ENCODE measurements around the gene TRABD2B. TPM values are rescaled to one million over a fixed set of nuclear protein-coding genes. Genes with fewer than 3 reads are reported as not detected.

The TRABD2B gene
- total and polyA plus RNA-seq, 2 donors = 0.09 to 0.75 TPM

DNA sequence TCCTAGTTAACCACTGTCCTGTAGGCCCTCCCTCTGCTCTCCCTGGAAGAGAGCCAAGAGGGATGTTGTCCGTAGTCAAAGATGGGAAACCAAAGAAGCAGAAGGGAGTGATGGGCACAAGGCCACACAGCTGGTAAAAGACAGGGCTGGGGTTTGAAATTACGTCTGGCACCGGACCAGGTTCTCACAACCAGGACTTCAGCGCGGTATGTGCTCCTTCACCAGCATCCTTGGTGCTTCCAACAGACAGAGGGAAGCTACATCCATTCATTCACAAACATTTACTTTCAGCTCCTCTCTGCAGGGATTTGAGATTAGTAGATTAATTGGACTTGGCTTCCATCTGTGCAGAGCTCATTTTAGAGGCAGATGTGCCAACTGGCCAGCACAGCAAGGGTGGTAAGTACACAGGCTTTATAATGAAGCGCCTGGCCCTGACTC is 191.2 kb downstream of the TRABD2B start:
- WGBS = 92% methylated on average over 6 of the region's 6 CpGs

DNA sequence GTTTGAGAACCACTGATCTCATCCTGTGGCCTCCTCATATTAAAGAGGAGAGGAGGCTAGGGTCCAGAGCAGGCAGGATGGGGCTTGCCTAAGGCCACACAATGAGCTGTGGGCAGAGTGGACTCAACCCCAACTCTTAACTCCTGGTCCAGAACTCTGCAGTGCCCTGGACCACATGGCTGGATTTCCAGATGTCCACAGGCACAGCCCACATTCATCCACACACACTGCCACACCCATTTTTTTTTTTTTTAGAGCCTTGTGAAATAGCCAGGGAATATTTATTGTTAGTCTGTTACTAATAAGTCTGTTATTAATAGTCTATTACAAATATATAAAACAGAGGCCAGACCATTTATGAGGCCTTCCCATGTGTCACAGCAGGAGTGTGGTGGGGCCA is 192.2 kb downstream of the TRABD2B start:
- no peak overlapping the region for H3K27ac ChIP-seq (ENCODE audit: low read depth in 1 of 2, low read length in 1 of 2)
- no peaks in the 10 kb centered on the region for H3K4me1 ChIP-seq (ENCODE audit: control insufficient read depth in 2 of 2, insufficient read depth in 2 of 2, low read length in 2 of 2)
- no peak for DNase-seq (ENCODE audit: low read depth in 6 of 9, low spot score in 9 of 9)
- H3K4me3 ChIP-seq (ENCODE audit: low read length in 2 of 2) = no peak overlapping the region
- H3K27me3 ChIP-seq (ENCODE audit: control insufficient read depth in 2 of 2, insufficient read depth in 1 of 2, low read length in 1 of 2) = no peaks in the 10 kb centered on the region
- H3K9me3 ChIP-seq (ENCODE audit: control insufficient read depth in 2 of 2, insufficient read depth in 1 of 2, low read length in 1 of 2) = no peaks in the 10 kb centered on the region
- no peaks in the 10 kb centered on the region for H3K36me3 ChIP-seq (ENCODE audit: control insufficient read depth in 2 of 2, insufficient read depth in 2 of 2, low read length in 1 of 2)

More for the DNA sequence above, 191.2 kb downstream of the TRABD2B start:
- Histone ChIP-seq H3K9me3 (ENCODE audit: control insufficient read depth in 2 of 2, insufficient read depth in 1 of 2, low read length in 1 of 2) (no peaks in the 10 kb centered on the region), H3K4me1 (ENCODE audit: control insufficient read depth in 2 of 2, insufficient read depth in 2 of 2, low read length in 2 of 2) (no peaks in the 10 kb centered on the region), H3K27ac (ENCODE audit: low read depth in 1 of 2, low read length in 1 of 2) (no peak overlapping the region), H3K36me3 (ENCODE audit: control insufficient read depth in 2 of 2, insufficient read depth in 2 of 2, low read length in 1 of 2) (no peaks in the 10 kb centered on the region), H3K4me3 (ENCODE audit: low read length in 2 of 2) (no peak overlapping the region), H3K27me3 (ENCODE audit: control insufficient read depth in 2 of 2, insufficient read depth in 1 of 2, low read length in 1 of 2) (no peaks in the 10 kb centered on the region)
- DNase-seq (ENCODE audit: low read depth in 6 of 9, low spot score in 9 of 9) = peak in 1 of 9 donors; percentile 4

DNA sequence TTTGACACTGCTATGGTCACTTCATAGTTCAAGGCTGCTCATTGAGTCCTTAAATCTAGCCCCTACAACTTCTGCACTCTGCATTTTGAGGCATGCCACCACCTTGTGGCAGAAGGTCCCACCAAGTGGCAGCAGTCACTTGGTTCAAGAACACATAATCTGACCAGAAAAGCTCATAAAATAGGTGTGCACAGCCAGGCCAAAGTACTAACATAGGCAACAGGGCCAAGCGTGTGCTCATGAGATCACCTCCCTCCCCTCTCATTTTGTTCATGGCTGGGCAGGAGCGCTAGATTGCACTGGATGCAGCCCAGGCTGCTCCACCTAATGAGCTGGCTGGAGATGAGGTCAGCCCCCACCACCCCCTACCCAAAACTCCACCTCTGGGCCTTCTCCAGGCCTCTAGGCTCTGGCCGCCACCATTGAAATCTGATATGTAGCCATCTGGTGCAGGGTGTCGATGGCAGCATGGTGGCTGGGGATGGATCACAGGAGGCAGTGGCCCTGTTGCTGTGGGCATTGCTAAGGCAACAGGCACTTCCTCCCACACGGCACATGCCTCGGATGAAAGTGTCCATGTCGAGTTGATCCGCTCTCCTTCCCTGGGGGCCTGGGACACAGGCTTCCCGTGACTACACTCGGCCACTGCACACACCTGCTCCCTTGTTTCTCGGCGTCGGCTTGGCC is 193.2 kb downstream of the TRABD2B start:
- Histone ChIP-seq H3K9me3 (ENCODE audit: control insufficient read depth in 2 of 2, insufficient read depth in 1 of 2, low read length in 1 of 2) (no peaks in the 10 kb centered on the region), H3K27me3 (ENCODE audit: control insufficient read depth in 2 of 2, insufficient read depth in 1 of 2, low read length in 1 of 2) (no peaks in the 10 kb centered on the region), H3K4me3 (ENCODE audit: low read length in 2 of 2) (no peak overlapping the region), H3K4me1 (ENCODE audit: control insufficient read depth in 2 of 2, insufficient read depth in 2 of 2, low read length in 2 of 2) (no peaks in the 10 kb centered on the region), H3K36me3 (ENCODE audit: control insufficient read depth in 2 of 2, insufficient read depth in 2 of 2, low read length in 1 of 2) (no peaks in the 10 kb centered on the region), H3K27ac (ENCODE audit: low read depth in 1 of 2, low read length in 1 of 2) (no peak overlapping the region)
- DNase-seq (ENCODE audit: low read depth in 6 of 9, low spot score in 9 of 9) = no peak
- WGBS = 94% methylated on average over 13 of the region's 13 CpGs

DNA sequence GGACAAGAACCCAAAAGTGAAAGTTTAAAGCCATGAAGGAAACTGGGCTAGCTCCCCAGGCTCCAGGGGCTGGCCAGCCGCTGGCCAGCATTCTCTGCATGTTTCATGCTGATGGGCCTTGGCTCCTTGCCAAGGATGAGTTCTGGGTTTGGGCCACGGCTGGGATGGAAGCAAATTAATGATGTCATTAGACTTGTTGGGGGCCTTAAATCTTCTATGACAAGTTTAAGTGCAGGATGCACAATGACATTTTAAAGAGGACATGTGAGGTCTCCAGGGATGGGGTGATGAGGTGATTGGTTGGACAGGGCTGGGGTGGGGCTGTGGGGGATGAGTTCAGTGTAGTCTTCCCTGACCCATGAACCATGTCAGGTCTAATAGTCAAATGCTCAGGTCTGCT is 199.6 kb downstream of the TRABD2B start:
- 77% methylated on average over 2 of the region's 2 CpGs for WGBS
- Histone ChIP-seq H3K27me3 (ENCODE audit: control insufficient read depth in 2 of 2, insufficient read depth in 1 of 2, low read length in 1 of 2) (no peaks in the 10 kb centered on the region), H3K4me1 (ENCODE audit: control insufficient read depth in 2 of 2, insufficient read depth in 2 of 2, low read length in 2 of 2) (no peaks in the 10 kb centered on the region), H3K4me3 (ENCODE audit: low read length in 2 of 2) (no peak overlapping the region), H3K36me3 (ENCODE audit: control insufficient read depth in 2 of 2, insufficient read depth in 2 of 2, low read length in 1 of 2) (no peaks in the 10 kb centered on the region), H3K9me3 (ENCODE audit: control insufficient read depth in 2 of 2, insufficient read depth in 1 of 2, low read length in 1 of 2) (no peaks in the 10 kb centered on the region), H3K27ac (ENCODE audit: low read depth in 1 of 2, low read length in 1 of 2) (no peak overlapping the region)
- no peak for DNase-seq (ENCODE audit: low read depth in 6 of 9, low spot score in 9 of 9)

DNA sequence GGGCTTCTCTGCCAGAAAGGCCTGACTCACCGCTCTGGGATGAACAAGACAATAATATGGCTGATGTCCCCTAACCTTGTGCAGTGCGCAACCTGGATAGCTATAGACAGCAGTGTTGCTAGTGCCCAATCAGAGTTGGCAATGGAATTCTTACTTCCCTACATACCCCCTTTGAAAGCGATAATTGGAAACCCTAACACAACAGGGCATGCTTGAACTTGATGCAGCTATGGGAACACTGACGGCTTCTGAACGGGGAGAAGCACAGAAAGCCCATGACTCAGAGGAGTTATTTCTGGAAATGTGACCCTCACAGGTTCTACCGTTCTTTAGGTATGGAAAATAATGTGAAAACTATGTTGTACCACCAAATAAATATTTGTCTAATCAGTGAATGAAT is 200.6 kb downstream of the TRABD2B start:
- 98% methylated on average over 6 of the region's 6 CpGs for WGBS

DNA sequence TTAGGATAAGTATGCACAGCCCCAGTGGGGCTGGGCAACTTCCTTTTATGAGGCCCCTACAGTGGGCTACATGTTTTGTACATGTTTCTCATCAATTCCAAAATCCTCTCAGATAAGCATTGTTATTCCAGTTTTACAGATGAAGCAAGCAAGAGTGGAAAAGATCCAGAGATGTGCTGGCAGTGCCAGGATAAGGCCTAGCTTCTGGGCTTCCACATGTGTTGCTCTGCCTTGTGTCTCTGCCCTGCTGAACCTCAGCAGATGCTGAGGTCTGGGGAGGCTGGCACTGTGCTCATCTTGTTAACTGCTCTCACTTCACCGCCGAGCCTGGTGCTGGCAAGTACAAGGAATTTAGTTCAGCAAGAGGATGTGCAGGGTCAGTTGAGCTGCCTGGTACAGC is 202.1 kb downstream of the TRABD2B start:
- H3K9me3 ChIP-seq (ENCODE audit: control insufficient read depth in 2 of 2, insufficient read depth in 1 of 2, low read length in 1 of 2) = no peaks in the 10 kb centered on the region
- 97% methylated on average over 2 of the region's 2 CpGs for WGBS
- H3K4me1 ChIP-seq (ENCODE audit: control insufficient read depth in 2 of 2, insufficient read depth in 2 of 2, low read length in 2 of 2) = no peaks in the 10 kb centered on the region

More for the DNA sequence above, 200.6 kb downstream of the TRABD2B start:
- no peaks in the 10 kb centered on the region for H3K36me3 ChIP-seq (ENCODE audit: control insufficient read depth in 2 of 2, insufficient read depth in 2 of 2, low read length in 1 of 2)
- H3K9me3 ChIP-seq (ENCODE audit: control insufficient read depth in 2 of 2, insufficient read depth in 1 of 2, low read length in 1 of 2) = no peaks in the 10 kb centered on the region
- DNase-seq (ENCODE audit: low read depth in 6 of 9, low spot score in 9 of 9) = no peak
- no peak overlapping the region for H3K27ac ChIP-seq (ENCODE audit: low read depth in 1 of 2, low read length in 1 of 2)
- no peaks in the 10 kb centered on the region for H3K27me3 ChIP-seq (ENCODE audit: control insufficient read depth in 2 of 2, insufficient read depth in 1 of 2, low read length in 1 of 2)
- H3K4me3 ChIP-seq (ENCODE audit: low read length in 2 of 2) = no peak overlapping the region
- H3K4me1 ChIP-seq (ENCODE audit: control insufficient read depth in 2 of 2, insufficient read depth in 2 of 2, low read length in 2 of 2) = no peaks in the 10 kb centered on the region

DNA sequence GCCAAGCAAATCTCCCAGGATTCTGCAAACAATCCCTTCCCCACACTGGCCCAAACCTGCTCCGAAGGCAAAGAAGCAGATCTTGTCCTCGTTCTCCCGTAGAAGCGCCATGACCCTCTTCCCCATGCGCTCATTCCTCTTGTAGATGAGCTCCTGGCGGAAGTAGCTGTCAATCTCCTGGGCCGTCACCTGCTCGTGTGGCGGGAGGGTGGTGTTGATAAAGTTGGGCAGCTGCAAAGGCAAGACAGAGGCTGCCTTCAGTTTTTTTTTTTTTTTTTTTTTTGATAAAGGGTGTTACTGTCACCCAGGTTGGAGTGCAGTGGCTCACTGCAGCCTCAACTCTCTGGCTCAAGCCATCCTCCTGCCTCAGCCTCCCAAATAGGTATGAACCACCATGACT is 202.7 kb downstream of the TRABD2B start:
- Histone ChIP-seq H3K4me1 (ENCODE audit: control insufficient read depth in 2 of 2, insufficient read depth in 2 of 2, low read length in 2 of 2) (no peaks in the 10 kb centered on the region), H3K27ac (ENCODE audit: low read depth in 1 of 2, low read length in 1 of 2) (no peak overlapping the region), H3K27me3 (ENCODE audit: control insufficient read depth in 2 of 2, insufficient read depth in 1 of 2, low read length in 1 of 2) (no peaks in the 10 kb centered on the region), H3K36me3 (ENCODE audit: control insufficient read depth in 2 of 2, insufficient read depth in 2 of 2, low read length in 1 of 2) (no peaks in the 10 kb centered on the region), H3K4me3 (ENCODE audit: low read length in 2 of 2) (no peak overlapping the region), H3K9me3 (ENCODE audit: control insufficient read depth in 2 of 2, insufficient read depth in 1 of 2, low read length in 1 of 2) (no peaks in the 10 kb centered on the region)
- WGBS = 96% methylated on average over 9 of the region's 9 CpGs
- no peak for DNase-seq (ENCODE audit: low read depth in 6 of 9, low spot score in 9 of 9)

More for the DNA sequence above, 202.1 kb downstream of the TRABD2B start:
- no peaks in the 10 kb centered on the region for H3K27me3 ChIP-seq (ENCODE audit: control insufficient read depth in 2 of 2, insufficient read depth in 1 of 2, low read length in 1 of 2)
- DNase-seq (ENCODE audit: low read depth in 6 of 9, low spot score in 9 of 9) = no peak
- no peak overlapping the region for H3K27ac ChIP-seq (ENCODE audit: low read depth in 1 of 2, low read length in 1 of 2)
- no peaks in the 10 kb centered on the region for H3K36me3 ChIP-seq (ENCODE audit: control insufficient read depth in 2 of 2, insufficient read depth in 2 of 2, low read length in 1 of 2)
- no peak overlapping the region for H3K4me3 ChIP-seq (ENCODE audit: low read length in 2 of 2)

DNA sequence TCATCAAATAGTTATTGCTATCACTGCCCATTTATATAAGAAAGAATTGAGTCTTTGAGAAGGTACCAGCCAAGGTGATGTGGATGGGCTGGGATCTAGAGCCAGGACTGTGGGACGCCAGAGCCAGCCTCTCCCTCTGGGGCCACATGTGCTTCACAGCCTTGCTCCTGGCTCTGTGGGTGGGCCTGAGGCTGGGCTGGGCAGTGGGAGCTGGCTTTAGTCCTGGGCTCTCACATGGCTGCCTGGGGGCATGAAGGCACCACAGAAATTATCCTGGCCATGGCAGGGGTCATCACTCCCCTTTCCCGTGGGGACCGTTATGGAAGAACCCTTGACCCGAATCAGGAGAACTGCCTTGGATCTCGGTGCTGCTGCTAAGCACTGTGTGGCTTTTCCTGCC is 203.1 kb downstream of the TRABD2B start:
- Histone ChIP-seq H3K27ac (ENCODE audit: low read depth in 1 of 2, low read length in 1 of 2) (no peak overlapping the region), H3K4me3 (ENCODE audit: low read length in 2 of 2) (no peak overlapping the region), H3K4me1 (ENCODE audit: control insufficient read depth in 2 of 2, insufficient read depth in 2 of 2, low read length in 2 of 2) (no peaks in the 10 kb centered on the region), H3K9me3 (ENCODE audit: control insufficient read depth in 2 of 2, insufficient read depth in 1 of 2, low read length in 1 of 2) (no peaks in the 10 kb centered on the region), H3K36me3 (ENCODE audit: control insufficient read depth in 2 of 2, insufficient read depth in 2 of 2, low read length in 1 of 2) (no peaks in the 10 kb centered on the region), H3K27me3 (ENCODE audit: control insufficient read depth in 2 of 2, insufficient read depth in 1 of 2, low read length in 1 of 2) (no peaks in the 10 kb centered on the region)
- no peak for DNase-seq (ENCODE audit: low read depth in 6 of 9, low spot score in 9 of 9)
- 84% methylated on average over 5 of the region's 5 CpGs for WGBS

DNA sequence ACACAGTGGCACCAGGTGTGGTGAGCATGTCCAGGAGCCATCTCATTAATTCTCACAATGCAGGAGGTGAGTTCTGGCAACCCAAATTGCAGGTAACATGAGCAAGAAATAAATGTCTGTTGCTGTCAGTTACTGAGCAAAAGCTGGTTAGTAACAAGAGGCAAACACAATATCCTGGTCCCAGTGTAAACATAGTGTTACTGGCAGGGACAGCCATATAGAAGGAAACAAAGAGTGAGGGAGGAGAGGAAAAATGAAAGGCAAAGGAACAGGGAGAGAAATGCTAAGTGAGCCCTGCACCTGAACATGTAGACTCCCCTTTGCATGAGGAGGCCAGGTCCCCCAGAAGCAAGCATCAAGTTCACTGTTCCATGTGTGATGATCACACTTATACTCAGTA is 203.6 kb downstream of the TRABD2B start:
- Histone ChIP-seq H3K27me3 (ENCODE audit: control insufficient read depth in 2 of 2, insufficient read depth in 1 of 2, low read length in 1 of 2) (no peaks in the 10 kb centered on the region), H3K27ac (ENCODE audit: low read depth in 1 of 2, low read length in 1 of 2) (no peak overlapping the region), H3K9me3 (ENCODE audit: control insufficient read depth in 2 of 2, insufficient read depth in 1 of 2, low read length in 1 of 2) (no peaks in the 10 kb centered on the region), H3K4me3 (ENCODE audit: low read length in 2 of 2) (no peak overlapping the region), H3K4me1 (ENCODE audit: control insufficient read depth in 2 of 2, insufficient read depth in 2 of 2, low read length in 2 of 2) (no peaks in the 10 kb centered on the region), H3K36me3 (ENCODE audit: control insufficient read depth in 2 of 2, insufficient read depth in 2 of 2, low read length in 1 of 2) (no peaks in the 10 kb centered on the region)
- DNase-seq (ENCODE audit: low read depth in 6 of 9, low spot score in 9 of 9) = no peak
